GM23248 (cell line): Measurements from ENCODE around the gene CTIF.

ENCODE experiments used
- EZH2 ChIP-seq: fragments of 200-600 bp; sonication (generic); IDR thresholded peaks from 2 replicates; pipeline ENCODE4 v1.6.1; 2018; ENCODE audit warnings: antibody characterized with exemption, mild to moderate bottlenecking; ENCODE audit not compliant: insufficient read depth, poor library complexity, severe bottlenecking
- EZH2phosphoT487 ChIP-seq: fragments of 200-600 bp; sonication (generic); IDR thresholded peaks from 2 replicates; pipeline ENCODE4 v1.6.1; 2018; ENCODE audit warnings: antibody characterized with exemption, moderate library complexity, mild to moderate bottlenecking, low read depth; ENCODE audit not compliant: insufficient read depth

- TF ChIP-seq EZH2 (no peak), EZH2phosphoT487 (no peak)
Measured at GRCh38 chr18:48720655-48721025, 181.8 kb downstream of the CTIF start.
